Gastroesophageal sphincter (tissue), 3 donors: ENCODE measurements around the gene PIAS4.

Source experiments
- CTCF ChIP-seq, 4 experiments: fragments of 200-600 bp in 2 of 4; fragments of 450-650 bp in 2 of 4; sonication (generic) in 1 of 4; IDR thresholded peaks; one replicate each; pipeline ENCODE4 v1.5.1; 2017 to 2019; ENCODE audit warnings: antibody characterized with exemption in 4 of 4, mild to moderate bottlenecking in 2 of 4, moderate library complexity in 2 of 4
- EP300 ChIP-seq: sonication (generic); formaldehyde crosslinking; IDR thresholded peaks from one replicate; pipeline ENCODE4 v1.6.1; 2017; ENCODE audit warnings: antibody characterized with exemption, mild to moderate bottlenecking
- POLR2A ChIP-seq, 2 donors: fragments of 450-650 bp; IDR thresholded peaks; one replicate each; pipeline ENCODE4 v1.6.1; 2017; ENCODE audit warnings: antibody characterized with exemption in 2 of 2, mild to moderate bottlenecking in 2 of 2, moderate library complexity in 1 of 2

GRCh38 chr19:4015705-4016402 lies 8.3 kb downstream of the PIAS4 start:
- TF ChIP-seq EP300 = no peak
- TF ChIP-seq CTCF (IDR thresholded peaks at IDR 0.05) = no peak
- no peak for TF ChIP-seq POLR2A (IDR thresholded peaks at IDR 0.05)
